GM18511 (cell line): Measurements from ENCODE around the gene MYO5B.

ENCODE experiments used
- ATAC-seq: cut with Tn5 transposase; IDR thresholded peaks from one replicate; pipeline ENCODE4 v1.9.1; 2021; ENCODE audit warnings: mild to moderate bottlenecking, moderate library complexity; ENCODE audit not compliant: unreplicated experiment

The MYO5B gene

DNA sequence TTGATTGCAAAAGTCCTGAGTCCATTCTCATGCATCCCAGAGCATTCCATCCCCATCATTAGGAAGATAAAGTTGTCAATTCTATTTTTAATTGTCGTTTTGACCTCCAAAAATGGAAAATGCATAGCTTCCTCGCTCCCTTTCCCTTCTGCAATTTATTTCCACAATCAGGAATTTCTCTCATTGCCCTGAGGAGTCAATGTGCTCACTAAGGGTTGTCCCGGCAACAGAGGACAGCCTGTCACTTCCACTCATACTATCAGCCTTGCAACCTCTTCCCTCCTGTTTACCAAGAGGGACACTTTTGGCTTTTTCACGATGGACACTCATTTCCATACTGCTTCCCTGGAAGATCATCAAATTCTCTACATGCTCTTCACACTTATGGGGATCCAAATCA lies 164.8 kb downstream of the MYO5B start:
- ATAC-seq = no peak

DNA sequence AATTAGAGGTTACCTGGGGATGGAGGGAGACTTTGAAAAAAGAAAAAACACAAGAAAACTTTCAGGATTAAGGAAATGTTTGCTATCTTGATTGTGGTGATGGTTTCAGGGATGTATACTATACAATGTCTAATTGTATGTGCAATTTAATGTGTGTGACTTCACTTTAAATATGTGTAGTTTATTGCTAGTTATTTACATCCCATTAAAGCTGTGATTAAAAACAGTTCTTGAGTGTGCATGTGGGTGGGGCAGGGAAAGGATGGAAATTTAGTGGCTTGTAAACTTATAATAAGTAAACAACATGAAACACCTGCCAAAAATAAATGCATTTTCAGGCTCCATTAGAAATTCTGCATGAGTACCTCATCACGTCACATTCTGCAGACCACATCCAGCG lies 167.0 kb downstream of the MYO5B start:
- no peak for ATAC-seq

GRCh38 chr18:50024466-50024865 lies 170.5 kb downstream of the MYO5B start:
- no peak for ATAC-seq

DNA sequence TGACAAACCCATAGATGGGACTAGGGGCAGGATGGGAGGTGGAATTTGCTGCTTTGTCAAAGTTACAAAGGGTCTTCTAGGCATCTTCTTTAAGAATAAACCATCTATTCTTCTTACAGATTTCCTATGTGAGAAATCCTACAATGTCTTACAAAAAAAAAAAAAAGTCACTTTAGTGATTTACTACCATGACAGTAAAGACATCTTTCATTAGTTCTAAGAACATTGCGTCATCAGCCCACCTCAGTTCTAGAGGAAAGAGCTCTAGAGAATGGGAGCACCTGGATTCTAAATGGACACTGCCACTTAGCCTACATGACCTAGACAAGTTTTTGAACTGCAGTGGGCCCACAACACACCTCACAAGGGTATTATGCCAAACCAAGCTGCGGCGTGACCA lies 172.0 kb downstream of the MYO5B start:
- ATAC-seq = no peak

- ATAC-seq = no peak
Measured at GRCh38 chr18:50014606-50015005, 180.3 kb downstream of the MYO5B start.

GRCh38 chr18:50013363-50014138 lies 181.4 kb downstream of the MYO5B start:
- no peak for ATAC-seq

DNA sequence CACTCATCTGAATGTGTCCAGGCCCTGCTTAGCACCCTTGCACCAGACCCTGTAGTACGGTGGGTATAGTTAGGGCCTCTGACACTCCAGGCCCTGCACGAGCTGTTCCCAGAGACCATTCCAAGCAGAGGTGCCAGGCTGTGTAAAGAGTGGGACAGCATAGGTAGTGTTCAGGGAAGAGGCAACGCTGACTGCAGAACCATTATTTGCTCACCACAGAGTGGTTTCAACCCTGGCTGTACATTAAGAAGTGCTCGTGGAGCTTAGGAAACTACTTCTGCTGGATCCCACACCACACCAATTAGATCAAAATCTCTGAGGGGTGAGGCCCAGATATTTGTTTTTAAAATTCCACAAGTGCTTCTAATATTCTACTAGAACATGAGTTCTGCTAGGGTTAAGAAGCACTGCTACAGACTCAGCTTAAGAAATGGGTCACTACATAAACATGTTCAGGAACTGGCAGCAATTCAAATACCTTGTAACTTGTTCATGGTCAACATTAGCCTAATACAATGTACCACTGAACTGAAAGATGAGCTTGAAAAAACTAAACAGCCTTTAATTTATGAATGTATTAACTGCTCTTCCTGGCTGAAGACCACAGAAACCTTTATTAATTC lies 183.0 kb downstream of the MYO5B start:
- no peak for ATAC-seq

- ATAC-seq = peak; percentile 73
Measured at GRCh38 chr18:50009773-50010335, 185.1 kb downstream of the MYO5B start.

DNA sequence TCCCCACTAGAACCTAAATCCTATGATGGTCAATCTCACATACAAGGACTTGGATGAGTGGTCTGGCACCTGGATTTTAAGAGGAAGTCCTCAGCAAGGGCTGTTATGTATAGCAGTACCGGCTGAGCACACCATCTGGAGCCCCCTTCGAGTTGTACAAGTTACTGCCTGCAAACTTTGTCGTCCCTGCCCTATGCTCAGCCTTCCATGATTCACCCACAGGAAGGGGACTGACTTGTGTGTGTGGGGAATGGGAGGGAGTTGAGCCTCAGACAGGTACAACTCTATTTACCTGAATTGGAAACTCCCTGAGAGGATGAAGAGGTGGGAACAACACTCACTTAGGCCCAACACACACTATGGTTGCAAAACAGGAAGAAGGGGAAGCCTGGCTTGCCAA lies 186.6 kb downstream of the MYO5B start:
- no peak for ATAC-seq

DNA sequence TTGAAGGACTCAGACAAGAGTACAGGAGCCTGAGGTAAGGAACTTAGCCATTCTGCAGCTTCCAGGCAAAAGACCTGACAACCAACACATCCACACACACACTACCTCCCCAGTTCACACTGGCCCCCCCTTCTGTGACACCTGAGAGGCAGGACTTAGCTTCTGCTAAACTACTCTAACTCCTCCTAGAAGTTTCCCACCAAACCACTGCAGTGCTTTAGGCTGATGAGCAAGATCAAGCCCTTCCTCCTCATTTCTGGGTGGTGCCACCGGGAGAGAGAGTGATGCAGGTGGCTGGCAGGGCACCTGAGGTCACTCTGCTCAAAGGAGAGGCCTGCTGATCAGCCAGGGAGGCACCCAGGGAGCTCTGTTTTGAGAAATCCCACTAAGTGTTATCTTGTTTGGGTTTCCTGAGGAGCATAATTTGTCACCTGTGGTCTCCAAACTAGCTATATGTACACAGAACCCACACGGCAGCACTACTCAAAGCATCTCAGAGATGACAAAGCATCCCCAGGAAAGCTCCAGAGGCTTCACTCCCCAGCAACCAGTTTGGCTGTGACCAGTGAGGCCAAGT lies 188.4 kb downstream of the MYO5B start:
- no peak for ATAC-seq

- no peak for ATAC-seq
Measured at GRCh38 chr18:50004013-50004412, 190.9 kb downstream of the MYO5B start.

DNA sequence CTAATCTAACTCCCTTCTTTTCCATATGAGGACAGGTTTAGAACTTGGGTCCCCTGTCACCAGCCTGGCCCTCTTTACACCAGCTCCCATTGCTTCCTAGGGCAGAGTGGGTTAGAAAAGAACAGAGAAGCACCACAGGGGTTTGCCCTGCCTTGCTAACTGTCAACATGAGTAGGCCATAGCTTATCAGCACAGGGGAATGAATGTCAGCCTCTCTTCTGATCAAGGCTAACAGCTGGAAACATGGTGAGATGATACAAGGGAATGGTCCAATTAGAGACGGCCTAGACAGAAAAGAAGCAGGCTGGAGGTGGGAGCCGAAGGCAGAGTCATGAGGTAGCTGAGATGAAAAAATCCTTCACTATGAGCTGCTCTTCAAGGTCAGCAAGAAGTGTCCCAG lies 192.2 kb downstream of the MYO5B start:
- no peak for ATAC-seq

DNA sequence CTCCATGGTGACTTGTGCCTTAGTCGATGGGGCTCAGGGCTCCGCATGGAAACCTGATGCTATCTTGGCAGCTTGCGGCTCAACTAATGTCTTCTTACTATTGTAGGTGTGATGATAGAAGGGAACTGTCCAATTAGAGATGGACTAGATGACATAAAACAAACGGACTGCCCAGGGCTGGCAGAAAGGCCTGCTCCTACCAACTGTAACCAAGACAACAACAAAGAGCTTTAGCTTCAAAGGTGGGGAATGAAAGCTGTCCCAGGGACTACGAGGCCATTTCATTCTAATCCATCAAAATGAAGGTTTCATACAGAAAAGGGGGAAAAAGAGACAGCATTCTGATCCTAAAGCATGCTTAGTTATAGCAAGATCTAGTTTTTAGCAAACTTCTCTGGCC lies 194.7 kb downstream of the MYO5B start:
- no peak for ATAC-seq

DNA sequence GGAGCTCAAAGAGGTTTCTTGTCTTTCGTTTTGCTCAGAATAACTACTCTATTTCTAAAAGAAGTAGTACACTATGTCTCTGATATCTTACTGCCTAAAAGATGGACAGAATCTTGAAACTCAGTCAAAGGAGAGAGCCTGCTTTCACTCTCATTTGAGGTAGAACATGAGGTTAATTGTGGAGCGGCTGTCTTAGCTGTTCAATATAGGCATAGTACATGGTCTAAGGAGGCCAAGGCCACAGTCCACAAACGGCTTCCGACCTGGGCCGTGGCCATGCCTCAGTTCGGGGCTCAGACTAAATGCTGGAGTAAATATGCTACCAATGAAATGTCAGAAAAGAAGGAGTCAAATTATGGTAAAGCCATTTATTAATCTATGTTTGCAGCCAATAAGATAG lies 195.8 kb downstream of the MYO5B start:
- no peak for ATAC-seq

GRCh38 chr18:49997558-49997957 lies 197.4 kb downstream of the MYO5B start:
- ATAC-seq = no peak

DNA sequence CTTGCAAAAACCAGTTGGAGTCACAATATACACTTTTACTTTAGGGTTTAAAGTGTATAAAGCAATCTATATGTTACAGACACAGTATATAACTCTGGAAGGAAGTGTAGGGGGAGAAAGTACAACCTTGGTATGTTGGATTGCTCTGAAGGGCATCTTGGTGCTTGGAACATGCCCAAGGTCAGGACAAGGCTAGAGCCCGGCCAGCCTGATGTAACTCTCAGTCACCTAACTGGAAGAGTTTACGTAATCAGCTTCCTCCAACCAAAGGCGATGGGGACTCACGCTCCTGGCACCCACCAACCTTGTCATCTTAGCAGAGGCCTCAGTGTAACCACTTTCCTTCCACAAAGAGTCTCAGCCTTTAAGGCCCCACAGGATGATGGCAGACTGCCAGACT lies 200.5 kb downstream of the MYO5B start:
- ATAC-seq = no peak

- no peak for ATAC-seq
Measured at GRCh38 chr18:49993299-49993698, 201.6 kb downstream of the MYO5B start.

DNA sequence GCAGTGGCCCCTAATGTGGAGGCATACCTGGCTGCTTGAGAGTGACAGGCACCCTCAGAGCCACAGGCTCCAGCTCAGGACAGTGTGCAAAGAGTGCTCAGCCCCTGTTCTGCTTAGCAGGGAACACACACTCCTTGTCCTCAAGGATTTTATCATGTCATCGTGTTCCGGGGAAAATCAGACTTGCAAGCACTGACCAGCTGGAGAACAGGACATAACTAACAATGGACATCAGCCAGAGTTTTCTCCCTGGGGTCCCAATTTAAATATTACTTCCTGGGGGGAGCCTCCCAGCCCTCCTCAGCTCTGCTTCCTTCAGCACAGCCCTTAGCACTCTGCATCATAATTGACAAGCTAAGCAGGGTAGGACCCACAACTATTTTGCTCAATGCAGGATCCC lies 206.2 kb downstream of the MYO5B start:
- ATAC-seq = no peak

DNA sequence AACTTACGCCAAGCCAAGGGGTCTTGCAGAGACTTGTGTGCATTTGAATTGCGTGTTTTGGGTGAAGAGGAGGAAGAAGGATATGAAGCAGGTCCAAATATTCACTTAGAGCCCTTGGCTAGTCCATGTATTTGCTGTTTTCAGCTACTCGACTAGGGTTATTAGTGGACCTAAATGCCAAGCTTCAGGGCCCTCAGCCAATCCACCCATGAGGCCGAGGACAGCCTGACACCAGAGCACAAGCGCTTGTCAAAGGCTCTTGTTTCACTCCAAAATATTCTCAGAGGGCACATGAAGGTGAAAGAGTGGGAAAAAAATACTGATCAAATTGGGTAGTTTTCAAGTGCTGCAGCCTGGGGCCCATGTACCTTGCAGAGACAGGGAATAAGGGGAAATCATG lies 206.8 kb downstream of the MYO5B start:
- ATAC-seq = no peak

- ATAC-seq = no peak
Measured at GRCh38 chr18:49985236-49985635, 209.7 kb downstream of the MYO5B start.

- no peak for ATAC-seq
Measured at GRCh38 chr18:49980896-49981295, 214.1 kb downstream of the MYO5B start.
